Stimulated activated CD8-positive, alpha-beta memory T cell treated with anti-CD3 and anti-CD28 coated beads, Interleukin-7, amount 100 ng/mL, for 1 hour (primary cell): ENCODE data around the gene FXYD2.
A peak's percentile ranks its signal among the peaks of the same experiment; 100 is the strongest.

ENCODE experiments used
- DNase-seq, 2 donors: peaks; one replicate each; pipeline ENCODE4 v3.0.0-alpha.2; 2020; ENCODE audit warnings: low read depth in 2 of 2

Gene FXYD2

DNA sequence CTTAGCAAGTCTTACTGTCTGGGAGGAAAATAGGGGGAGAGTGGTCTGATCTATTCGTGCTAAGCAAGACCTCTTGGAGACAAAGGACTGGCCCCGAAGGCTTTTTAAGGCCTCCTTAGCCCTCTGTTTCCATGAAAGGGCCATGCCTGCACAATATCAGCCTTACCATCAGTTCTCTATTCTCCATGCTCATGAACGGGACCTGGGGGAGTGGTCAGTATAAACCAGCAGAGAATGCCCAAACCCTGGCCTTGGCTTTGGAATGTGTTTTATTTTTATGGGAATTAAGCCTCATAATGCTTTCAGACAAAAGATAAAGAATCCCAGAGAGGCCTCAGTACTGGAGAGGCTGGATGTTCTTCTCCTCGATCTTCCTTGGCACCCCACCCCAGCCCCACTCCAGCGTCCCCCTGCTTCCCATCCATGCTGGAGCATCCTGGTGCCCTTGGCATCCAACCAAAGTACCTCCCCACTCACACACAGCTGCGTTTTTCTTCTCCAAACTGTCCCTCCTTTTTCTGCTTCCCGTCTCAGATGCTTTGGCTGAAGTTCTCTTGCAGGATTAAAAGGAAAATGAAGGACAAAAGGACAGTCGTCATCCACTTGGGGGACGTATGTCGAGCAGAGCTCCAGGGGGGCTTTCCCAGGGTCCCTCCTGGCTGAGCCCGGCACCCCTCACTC is 33.3 kb upstream of the FXYD2 start:
- no peak for DNase-seq

DNA sequence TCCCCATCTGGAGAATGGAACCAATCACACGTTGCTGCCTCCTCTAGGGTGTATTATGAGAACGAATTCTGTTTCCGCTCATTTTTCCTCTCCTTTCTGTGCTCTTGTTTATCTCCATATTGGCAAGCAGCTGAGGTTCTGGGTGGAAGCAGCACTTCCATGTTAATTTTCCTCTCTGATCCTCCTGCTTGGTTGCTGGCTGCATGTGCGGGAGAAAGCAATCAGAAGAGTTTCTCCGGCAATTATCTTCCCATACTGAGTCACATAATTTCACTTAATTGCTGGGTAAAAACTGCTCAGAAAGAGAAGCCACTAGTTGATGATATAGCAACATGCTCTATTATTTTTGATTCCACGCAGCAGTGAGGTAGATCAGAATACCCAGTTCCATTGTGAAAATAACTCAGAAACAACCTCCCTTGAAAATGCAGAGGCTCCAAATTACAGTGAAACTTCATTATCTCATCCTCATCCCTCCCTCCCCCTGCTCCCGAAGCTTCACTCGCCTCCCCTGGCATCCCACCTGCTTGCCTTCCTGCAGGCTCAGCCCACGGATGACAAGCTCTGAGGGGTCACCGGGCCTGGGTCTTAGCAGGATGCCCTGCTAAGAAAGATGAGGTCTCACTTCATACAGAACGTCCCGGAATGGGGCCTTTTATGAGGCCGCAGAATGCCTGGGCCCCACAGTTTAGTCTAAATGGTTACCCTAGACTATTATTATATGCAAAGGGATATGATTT is 31.5 kb upstream of the FXYD2 start:
- no peak for DNase-seq

DNA sequence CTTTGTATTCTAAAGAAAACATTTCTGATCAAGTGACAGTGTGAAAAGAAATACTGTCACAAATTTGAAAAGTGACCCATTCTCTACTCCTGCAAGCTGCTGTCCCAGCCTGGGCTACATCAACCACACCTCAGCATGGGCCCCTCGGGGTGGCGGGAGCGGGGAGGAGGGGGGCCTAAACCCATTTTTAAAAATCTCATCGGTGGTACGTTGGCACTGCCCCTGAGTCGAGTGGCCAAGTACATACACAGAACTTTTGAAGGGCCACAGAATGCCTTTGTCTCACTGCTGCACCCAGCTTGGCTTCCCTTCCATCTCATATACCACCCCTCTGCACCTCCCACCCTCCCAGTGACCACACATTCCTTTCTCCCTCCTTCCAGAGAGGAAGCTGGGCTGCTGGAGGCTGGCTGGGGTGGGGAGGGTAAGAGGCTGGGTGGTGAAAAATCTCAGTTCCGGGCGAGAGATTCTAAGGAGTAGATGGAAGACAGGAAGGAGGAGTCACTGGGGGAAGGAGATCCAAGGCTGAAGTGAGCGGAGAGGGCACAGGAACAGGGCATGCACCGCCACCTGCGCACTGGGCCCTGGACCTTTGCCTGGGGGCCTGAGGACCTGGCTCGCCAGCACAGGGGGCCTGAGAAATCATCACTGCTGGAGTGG is 30.8 kb upstream of the FXYD2 start:
- no peak for DNase-seq

DNA sequence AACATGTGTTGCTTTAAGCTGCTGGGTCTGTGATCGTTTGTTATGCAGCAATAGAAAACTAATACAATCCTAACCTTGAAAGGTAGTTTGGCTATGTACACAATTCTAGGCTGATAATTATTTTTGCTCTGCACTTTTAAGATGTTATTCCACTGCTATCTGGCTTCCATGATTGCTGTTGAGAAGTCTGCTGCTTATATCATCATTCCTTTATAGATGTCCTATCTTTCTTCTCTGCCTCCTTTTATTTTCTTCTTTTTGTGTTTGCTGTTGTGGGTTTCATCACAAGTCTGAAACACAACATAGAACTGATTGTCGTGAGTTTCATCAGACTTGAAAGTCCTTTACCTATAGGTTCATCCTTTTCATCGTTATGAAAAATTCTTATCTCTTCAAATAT is 27.8 kb upstream of the FXYD2 start:
- DNase-seq, result no peak

DNA sequence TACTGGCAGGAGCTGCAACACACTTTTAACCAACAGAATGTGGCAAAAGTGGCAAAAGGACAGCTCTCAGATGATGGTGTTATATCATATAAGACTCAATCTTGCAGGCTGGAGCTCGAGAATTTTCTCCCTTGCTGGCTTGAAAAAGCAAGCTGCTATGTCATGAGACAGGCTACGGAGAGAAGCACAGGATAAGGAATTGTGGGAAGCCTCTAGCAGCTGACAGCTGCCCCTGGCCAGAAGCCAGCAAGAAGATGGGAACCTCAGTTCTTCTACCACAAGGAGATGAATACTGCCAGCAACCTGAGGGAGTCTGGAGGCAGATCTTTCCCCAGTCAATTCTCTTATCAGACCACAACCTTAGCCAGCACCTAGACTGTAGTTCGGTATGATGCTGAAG is 27.3 kb upstream of the FXYD2 start:
- no peak for DNase-seq

DNA sequence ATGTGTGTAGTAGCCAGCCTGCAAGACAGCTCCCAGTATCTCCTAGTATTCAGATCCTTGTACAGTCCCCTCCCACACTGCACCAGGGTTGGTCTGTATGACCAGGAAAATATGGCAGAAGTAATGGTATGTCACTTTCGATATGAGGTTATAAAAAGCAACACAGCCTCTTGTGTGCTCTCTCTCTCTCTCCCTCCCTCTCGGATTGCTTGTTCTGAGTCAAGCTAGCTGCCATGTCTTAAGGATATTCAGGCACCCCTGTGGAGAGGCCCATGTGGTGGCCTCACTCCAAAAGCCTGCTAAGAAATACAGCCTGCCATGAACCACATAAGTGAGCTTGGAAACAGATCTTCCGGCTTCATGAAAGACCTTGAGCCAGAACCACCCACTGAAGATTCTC is 26.6 kb upstream of the FXYD2 start:
- no peak for DNase-seq

DNA sequence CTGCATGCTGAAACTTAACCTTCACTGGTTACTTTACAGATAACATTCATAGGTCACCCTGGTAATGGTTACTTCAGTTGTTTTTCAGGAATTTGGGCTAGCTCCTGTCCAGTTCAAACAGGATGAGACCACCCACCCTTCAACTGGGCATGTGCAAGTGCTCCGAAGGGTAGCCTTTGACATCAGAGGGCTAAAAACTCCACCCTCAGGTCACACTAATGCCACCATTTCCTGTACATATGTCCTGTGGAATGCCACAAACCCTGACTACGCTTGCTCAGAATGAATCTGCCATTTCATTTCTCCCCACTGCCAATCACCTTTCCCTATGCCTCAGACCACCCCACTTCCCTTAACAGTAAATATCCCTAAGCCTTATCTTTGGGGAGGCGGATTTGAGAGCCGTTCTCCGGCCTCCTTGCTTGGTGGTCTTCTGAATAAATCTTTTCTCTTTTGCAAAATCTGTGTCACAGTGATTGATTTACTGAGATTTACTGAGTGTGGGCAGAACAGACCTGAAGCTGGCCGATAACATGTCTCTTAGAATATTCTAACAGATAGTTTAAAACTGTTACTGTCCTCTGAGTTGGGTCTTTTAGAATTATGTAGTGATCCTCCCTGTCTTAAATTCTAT is 25.4 kb upstream of the FXYD2 start:
- no peak for DNase-seq

DNA sequence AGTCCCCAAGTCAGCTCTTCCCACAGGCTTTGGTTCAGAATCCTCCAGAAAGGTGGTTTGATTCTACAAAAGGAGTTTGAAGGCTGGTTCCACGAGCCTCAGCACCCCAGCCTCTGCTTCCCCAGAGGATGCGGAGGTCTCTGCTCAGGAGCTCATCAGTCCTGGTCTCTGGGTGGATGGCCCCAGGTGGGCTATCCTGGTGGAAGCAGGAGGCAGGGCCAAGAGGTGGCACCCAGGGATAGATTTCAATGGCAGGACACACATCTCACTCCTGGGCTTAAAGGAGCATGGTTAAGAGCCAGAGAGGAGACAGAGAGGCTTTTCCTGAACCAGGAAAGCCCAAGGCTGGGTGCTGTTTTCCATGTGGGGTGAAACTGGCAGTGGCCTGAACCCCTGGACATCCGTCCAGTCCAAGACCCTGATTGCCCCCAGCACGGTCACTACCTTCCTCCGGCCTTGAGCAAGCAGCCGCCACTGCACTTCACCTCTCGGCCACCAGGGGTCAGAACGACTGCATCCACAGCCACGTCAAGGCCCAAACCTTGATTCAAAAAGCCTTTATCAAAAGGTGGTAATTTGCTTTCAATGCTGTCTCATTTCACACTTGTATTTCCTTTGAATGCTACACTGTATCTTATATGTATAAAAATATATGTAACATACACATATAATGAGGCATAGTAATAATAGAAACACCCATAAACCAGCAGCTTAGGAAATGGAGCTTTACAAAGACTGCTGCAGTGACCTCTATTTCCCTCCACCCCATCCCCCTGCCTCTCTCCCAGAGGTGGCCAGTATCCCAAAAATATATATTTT is 19.3 kb upstream of the FXYD2 start:
- DNase-seq, result peak; percentile 67 to 77

DNA sequence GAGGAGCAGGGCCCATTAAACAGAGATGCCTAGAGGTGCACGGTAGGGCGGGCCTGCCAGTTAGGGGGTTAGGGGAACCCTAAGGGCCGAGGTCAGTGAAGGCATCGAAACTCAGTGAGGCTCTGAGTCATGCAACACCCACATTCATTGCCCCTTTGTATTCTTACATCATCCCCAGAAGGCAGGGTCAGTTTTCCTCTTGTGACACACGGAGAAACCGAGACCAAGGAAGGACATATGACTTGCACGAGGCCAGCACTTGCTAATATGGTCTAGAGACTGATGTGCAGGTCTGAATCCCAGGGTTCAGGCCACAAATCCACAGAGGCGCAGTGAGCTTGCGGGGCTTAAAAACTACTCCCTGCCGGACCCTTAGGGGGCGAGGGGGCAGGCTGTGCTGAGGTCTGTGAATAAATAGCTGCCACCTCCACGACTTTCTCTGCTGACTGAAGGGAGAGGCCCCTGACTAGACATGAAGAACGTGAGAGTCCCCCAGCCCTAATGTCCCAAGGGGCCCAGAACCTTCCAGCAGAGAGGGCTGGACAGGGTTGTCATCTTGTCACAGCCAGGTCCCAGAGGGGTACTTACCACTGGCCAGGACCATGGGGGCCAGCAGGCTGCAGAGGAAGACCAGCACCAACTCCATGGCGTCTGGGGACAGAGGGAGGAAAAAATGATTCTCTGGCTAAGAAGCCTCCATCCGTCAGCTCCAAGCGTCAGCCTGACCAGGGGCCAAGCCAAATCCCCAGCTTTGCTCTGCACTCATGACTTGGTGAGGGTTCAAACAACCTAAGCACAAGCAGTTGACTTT is 17.8 kb upstream of the FXYD2 start:
- DNase-seq, result no peak

DNA sequence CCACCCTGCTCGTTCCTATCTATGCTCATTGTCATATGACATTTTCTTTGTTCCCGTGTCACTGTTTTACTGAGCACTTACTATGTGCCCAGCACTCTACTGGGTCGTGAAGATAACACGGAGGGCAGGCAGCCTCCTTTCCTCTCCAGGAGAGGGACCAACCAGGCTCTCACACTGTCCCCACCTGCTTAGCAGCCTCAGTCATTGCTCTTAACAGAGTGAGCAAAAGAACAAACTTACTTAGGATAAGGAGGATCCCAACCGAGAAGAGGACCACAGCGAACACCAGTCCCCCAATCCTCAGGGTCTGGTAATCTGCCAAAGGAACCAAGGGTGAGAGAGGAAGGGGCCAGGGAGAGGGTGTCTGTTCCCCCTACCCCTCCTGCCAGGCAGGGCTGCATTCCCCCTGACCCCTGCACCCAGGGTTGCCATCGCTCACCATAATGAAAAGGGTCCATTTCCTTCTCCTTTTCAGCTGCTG is 17.0 kb upstream of the FXYD2 start:
- no peak for DNase-seq

DNA sequence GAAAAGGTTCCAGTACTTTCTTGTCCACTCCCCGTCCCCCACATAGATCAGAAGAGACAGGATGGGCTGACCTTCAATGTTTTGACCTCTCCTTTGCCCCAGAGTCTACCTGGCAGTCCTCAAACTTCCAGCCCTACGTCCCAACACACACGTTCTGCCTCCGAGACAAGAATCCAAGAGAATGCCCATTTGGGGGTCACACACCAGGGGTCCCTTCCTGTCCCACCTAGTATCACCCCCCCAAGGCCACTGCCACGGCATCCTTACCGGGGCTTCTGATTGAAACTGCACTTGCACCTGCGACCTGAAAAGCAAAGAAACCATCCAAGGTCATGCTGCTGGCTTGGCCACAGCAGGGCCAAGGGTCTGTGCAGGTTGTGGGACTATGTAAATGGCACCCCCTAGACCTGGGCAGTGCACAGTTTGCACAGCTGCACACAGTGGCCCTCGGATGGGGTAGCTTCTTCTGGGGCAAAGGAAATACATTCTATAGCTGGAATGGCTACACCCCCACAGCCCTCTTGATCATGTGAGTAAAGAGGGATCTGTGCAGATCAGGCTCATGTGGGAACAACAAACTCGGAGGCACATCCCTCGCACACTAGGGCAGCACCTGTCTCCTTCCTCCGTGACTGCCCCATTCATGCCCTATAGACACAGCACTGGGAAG is 16.5 kb upstream of the FXYD2 start:
- DNase-seq, result no peak

DNA sequence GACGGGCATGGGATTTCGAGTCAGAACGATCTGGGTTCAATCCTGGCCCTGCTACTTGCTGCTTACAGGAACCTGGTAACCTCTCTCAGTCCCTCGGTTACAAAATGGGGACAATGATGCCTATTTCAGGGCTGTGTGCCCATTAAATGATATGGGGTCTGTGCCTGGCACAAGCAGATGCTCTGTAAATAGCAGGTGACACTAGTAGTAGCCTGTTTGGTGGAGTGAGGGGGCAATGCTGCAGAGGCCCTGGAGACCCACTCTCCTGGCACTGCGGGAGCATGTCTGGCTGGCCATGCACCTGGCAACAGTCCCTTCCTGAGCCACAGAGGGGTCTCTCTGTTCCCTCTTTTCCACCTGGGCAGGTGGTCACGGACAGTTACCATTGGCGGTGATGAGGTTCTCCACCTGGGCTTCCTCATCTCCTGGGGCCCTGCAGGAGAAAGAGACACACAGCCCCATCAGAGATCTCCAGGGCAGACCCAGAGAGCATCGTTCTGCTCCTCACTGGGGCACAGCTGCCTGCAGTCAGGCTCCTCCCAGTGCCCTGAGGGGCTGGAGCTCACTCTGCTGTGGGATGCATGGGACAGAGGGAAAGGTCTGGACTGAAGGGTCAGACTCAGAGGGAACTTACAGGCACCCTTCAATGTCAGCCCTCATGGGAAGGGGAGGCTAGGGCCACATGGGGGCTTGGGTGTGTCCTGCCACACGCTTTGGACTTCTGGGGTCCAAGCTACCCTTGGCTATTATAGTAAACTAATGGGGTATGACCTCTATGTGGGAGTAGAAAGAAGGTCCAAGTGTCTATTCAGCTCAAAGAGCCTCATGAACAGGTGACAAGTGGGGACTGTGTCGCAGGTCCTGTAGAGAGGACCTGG is 15.6 kb upstream of the FXYD2 start:
- no peak for DNase-seq

DNA sequence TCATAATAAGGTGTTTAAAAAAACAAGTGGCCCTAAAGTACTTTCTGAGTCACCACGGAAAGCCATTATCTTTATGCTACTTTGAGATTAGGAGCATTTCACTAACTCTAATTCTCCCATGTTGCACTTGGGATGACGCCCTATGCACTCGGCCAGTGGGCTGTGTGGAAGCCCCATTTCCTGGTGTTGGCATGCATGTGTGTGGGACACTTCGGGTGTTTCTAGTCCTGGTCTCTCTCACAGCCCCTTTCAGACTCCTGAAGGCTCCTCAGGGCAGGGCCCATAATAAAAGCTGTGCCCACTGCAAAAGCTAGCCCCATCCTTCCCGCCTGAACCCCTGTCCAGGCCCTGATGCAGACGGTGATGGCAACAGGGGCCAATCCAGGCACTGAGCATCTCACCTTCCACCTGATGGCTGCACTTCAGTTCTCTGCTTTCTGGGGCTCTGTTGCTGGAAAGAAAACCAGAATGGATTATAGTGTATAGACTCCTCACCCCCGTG is 14.9 kb upstream of the FXYD2 start:
- no peak for DNase-seq

DNA sequence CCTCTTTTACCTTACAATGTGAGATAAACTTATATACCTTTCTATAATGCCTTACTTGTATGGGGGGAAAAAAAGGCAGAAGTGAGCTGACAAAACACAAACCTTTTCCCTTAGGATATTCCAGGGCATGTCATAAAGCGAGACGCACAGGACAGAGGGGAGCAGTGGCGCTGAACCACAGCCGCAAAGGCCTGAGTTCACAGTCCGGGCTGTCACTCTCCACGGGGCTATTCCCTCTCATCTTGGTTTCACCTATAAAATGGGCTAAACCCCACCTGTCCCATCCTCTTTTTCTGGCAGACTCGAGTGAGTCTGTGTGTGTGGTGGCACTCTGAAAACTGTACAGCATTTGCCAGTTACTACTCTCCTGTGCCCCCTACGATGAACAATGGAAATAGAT is 14.4 kb upstream of the FXYD2 start:
- no peak for DNase-seq

DNA sequence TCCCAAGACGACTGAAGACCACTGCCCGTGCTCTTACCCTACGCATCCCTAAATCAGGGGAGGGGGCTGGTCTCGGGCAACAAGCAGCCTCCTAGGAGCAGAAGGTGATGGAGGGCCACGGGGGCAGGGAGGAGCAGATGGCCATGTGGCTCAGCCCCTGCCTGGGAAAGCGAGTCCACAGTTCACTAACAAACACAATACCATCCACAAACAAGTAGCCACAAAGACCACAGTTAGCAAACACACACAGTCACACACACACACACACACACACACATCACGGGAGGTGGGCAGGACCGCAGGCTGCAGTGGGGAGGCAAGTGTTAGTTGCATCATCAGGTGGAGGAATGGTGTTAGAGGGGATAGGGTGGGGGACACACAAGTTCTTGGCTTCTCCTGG is 13.2 kb upstream of the FXYD2 start:
- DNase-seq, result no peak

DNA sequence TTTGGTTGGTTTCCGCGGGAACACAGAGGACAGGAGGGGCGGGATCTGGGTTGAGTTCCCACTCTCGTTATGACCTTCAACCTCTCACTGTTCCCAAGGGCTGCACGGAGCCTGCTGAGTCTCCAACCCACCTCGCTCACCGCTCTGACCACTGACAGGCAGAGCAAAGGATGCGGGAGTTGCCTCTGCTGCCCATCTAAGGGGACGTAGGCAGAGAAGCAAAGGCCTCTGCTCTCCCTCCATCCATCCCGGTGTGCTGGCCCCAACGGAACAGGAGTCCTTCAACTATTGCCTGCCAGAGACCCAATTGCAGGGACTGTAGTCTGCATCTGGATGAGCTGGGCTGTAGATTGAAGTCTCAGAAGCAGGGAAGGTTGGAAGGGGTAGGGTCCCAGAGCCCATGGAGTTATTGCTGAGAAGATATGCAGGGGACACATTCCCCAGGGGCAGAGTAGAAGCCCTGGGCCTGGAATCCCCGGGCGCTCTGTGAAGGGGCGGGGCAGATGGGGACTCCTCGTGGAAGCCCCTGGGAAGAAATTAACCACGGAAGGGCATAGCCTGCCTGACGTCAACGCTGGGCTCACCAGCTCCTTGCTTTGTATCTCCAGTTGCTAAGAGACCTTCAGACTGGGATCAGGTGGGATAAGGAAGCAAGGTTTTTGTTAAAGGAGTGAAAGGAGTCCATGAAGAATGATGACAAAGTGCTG is 12.7 kb upstream of the FXYD2 start:
- no peak for DNase-seq

DNA sequence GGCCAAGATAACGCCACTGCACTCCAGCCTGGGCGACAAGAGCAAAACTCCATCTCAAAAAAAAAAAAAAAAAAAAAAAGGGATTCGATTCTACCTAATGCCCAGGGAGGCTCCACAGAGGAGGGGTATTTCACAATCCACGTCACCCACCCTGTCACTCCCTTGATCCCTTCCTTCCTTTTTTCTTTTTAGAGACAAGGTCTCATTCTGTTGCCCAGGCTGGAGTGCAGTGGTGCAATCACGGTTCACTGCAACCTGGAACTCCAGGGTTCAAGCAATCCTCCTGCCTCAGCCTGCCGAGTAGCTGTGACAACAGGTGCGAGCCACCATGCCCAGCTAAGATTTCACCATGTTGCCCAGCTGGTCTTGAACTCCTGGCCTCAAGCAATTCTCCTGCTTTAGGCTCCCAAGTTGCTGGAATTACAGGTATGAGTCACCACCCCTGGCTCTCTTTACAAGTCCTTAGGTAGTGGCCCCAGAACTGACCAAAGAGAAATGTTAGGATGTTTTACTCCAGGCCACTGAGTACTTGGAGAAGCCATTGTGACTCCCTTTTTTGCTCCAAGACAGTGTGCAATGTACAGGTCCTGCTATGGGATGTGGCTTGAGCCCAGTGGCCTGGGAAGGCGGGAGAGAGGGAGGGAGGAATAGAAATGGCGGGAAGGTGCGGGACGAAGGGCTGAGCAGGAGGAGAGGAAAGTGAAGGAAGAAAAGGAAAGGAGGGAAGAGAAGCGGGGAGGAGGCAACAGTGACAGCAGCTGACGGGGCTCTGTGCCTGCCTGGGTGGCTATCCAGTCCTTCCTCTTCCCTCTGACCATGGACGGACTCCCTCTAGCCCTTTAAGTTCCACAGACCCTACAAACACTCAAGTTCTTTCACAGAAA is 11.8 kb upstream of the FXYD2 start:
- DNase-seq, result no peak
